Breast epithelium (tissue), 3 donors: ENCODE results near the gene SLC45A3.

Source experiments
- CTCF ChIP-seq, 3 donors: fragments of 450-650 bp; IDR thresholded peaks; one replicate each; pipeline ENCODE4 v1.5.1; 2016 to 2017; ENCODE audit warnings: antibody characterized with exemption in 3 of 3, mild to moderate bottlenecking in 3 of 3, moderate library complexity in 3 of 3
- POLR2AphosphoS5 ChIP-seq, 3 donors: sonication (generic); formaldehyde crosslinking; IDR thresholded peaks; one replicate each; pipeline ENCODE4 v1.6.1; 2017; ENCODE audit warnings: antibody characterized with exemption in 3 of 3

DNA sequence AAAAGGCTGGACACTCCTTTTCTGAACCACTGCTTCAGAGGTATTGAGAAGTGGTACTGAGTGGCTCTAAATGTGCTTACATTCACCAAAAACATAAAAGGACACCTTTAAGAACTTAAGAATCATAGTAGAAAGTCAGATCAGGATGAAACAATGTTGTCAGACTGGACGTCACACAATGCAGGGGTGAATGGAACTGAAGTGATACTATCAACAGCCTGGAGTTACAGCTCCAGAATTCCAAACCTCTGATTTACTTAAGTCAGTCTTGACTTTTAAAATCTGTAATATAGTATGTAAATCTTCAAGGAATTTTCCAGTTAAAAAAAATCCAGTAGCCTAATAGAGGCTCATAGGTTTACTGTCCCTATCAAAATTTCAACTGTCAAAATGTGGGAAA, 67.8 kb downstream of the SLC45A3 start:
- TF ChIP-seq POLR2AphosphoS5 (IDR thresholded peaks at IDR 0.05) (no peak), CTCF (IDR thresholded peaks at IDR 0.05) (no peak)
